HG03045 (cell line): ENCODE data around the gene STON2.
A peak's percentile ranks its signal among the peaks of the same experiment; 100 is the strongest.

Experiments used
- ATAC-seq: cut with Tn5 transposase; IDR thresholded peaks from one replicate; pipeline ENCODE4 v1.9.1; 2021; ENCODE audit warnings: mild to moderate bottlenecking, moderate library complexity; ENCODE audit not compliant: unreplicated experiment

The STON2 gene

GRCh38 chr14:81427348-81428058, 27.4 kb upstream of the STON2 start:
- ATAC-seq, result no peak

- no peak for ATAC-seq
Measured at GRCh38 chr14:81423504-81423903, 23.4 kb upstream of the STON2 start.

GRCh38 chr14:81418057-81418790, 18.1 kb upstream of the STON2 start:
- ATAC-seq, result no peak

- no peak for ATAC-seq
Measured at GRCh38 chr14:81416981-81417380, 16.9 kb upstream of the STON2 start.

GRCh38 chr14:81416194-81416952, 16.2 kb upstream of the STON2 start:
- ATAC-seq, result no peak

GRCh38 chr14:81415781-81416180, 15.7 kb upstream of the STON2 start:
- ATAC-seq, result no peak

GRCh38 chr14:81414123-81414522, 14.0 kb upstream of the STON2 start:
- no peak for ATAC-seq

GRCh38 chr14:81412779-81413178, 12.7 kb upstream of the STON2 start:
- no peak for ATAC-seq

- ATAC-seq, result no peak
Measured at GRCh38 chr14:81408595-81408994, 8.5 kb upstream of the STON2 start.

GRCh38 chr14:81406863-81407262, 6.7 kb upstream of the STON2 start:
- no peak for ATAC-seq

- ATAC-seq, result peak; percentile 37
Measured at GRCh38 chr14:81402123-81402495, 2.0 kb upstream of the STON2 start.

GRCh38 chr14:81401420-81402122, 1.4 kb upstream of the STON2 start:
- peak; percentile 57 for ATAC-seq

GRCh38 chr14:81400852-81401251, 728 bp upstream of the STON2 start:
- no peak for ATAC-seq

- no peak for ATAC-seq
Measured at GRCh38 chr14:81398196-81398891, 1.8 kb downstream of the STON2 start.

GRCh38 chr14:81396113-81396512, 4.0 kb downstream of the STON2 start:
- no peak for ATAC-seq

- no peak for ATAC-seq
Measured at GRCh38 chr14:81394739-81395138, 5.4 kb downstream of the STON2 start.

- no peak for ATAC-seq
Measured at GRCh38 chr14:81392976-81393643, 7.0 kb downstream of the STON2 start.

- no peak for ATAC-seq
Measured at GRCh38 chr14:81392052-81392451, 8.1 kb downstream of the STON2 start.

- ATAC-seq, result no peak
Measured at GRCh38 chr14:81390696-81391095, 9.4 kb downstream of the STON2 start.

- no peak for ATAC-seq
Measured at GRCh38 chr14:81388336-81388735, 11.8 kb downstream of the STON2 start.
